HFF-Myc (cell line): Measurements from ENCODE around the gene CELSR2.

Experiments used
- DNase-seq: peaks from one replicate; pipeline ENCODE4 v3.0.0-alpha.2; 2011; ENCODE audit warnings: low read depth; ENCODE audit errors: extremely low read depth
- H3K4me3 ChIP-seq: replicated peaks from 2 replicates; pipeline ENCODE4 v1.5.1; 2011; ENCODE audit warnings: low read depth, mild to moderate bottlenecking, control low read depth, low read length
- CTCF ChIP-seq: IDR thresholded peaks from 2 replicates; pipeline ENCODE4 v1.5.1; 2012; ENCODE audit warnings: mild to moderate bottlenecking, low read depth, low read length, control low read depth; ENCODE audit errors: missing control alignments

The CELSR2 gene

DNA sequence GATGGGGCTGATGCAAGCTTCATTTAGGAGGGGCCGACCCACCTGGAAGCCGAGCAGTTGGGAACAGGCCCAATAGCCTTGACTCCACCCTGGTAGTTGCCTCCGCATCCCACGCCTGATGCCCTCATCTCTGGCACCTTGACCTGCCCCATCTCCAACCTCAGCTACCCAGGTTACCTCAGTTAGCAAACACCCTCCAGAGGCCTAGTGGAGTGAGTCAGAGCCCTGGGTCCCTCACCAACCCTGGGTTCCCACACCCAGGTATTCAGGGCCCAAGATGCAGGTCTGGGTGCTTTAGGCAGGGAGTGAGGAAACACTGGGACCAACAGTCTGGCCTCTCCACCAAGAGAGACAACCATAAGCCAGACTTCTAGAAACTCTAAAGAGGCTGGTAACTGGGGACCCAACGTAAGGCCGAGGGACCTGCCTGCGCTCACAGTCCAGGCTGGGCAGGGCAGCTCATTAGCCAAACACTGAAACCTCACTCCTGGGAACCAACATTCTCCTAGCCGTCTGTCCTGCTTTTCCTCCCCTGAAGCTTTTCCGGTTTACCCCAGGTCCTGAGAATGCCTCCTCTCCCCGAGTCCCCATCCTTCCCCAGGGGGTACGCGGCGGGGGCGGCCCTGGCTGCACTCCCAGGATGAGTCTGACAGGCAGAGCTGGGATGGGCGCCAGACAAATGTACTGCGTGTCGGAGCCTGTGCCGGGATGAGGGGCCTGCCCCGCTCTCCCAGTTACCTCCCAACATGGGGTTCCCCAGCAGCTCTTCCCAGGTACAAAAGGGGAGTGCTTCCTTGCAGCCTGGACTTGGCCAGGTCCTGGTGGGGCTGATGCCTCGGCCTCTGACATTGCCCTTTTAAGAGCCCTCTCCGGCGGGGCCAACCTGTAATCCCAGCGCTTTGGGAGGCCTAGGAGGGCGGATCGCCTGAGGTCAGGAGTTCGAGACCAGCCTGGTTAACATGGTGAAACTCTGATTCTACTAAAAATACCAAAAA lies 8.9 kb upstream of the CELSR2 start:
- DNase-seq, result peak; percentile 25
- H3K4me3 ChIP-seq, result no peak overlapping the region
- TF ChIP-seq CTCF, result no peak

DNA sequence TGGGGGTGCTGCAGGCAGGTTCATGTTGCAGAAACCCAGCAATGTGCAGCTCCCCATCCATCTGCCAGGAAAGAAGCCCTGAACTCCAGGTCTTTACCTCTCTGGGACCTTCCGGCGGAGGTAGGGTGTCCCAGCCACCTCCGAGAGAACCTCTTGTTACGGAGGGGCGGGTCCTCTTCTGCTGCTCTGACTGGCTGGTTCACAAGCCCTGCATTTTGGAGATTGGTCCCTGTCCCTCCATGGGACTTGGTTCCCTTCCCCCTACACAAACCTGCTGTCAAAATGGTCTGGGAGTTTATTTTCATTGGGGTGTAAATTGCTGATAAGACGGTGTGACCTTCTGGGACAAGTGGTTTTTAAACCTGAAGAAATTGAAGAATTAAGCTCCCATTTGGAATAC lies 8.0 kb upstream of the CELSR2 start:
- no peak overlapping the region for H3K4me3 ChIP-seq
- DNase-seq, result no peak
- no peak for TF ChIP-seq CTCF

GRCh38 chr1:109241841-109242345 lies 7.4 kb upstream of the CELSR2 start:
- no peak for DNase-seq
- TF ChIP-seq CTCF, result no peak
- H3K4me3 ChIP-seq, result no peak overlapping the region

GRCh38 chr1:109242387-109242786 lies 7.0 kb upstream of the CELSR2 start:
- TF ChIP-seq CTCF, result no peak
- DNase-seq, result no peak
- H3K4me3 ChIP-seq, result no peak overlapping the region

DNA sequence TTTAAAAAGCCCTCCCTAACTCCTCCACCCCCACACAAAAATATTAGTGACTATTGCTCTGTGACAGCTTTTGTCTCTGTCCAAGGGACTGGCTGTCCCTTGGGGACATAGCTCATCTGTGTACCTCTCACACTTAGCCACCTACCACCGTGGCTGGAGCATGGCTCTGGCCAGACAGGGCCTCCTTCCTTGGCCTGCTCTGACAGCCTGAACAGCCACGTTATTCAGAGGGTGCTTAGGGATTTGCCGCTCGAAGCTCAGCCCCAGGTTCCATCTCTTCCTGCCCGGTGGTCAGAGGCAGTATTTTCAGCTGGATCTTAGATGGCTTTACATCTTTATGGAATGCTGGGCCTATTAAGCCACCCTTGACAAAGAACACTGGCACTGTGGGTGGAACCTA lies 6.1 kb upstream of the CELSR2 start:
- H3K4me3 ChIP-seq, result no peak overlapping the region
- DNase-seq, result no peak
- TF ChIP-seq CTCF, result no peak

DNA sequence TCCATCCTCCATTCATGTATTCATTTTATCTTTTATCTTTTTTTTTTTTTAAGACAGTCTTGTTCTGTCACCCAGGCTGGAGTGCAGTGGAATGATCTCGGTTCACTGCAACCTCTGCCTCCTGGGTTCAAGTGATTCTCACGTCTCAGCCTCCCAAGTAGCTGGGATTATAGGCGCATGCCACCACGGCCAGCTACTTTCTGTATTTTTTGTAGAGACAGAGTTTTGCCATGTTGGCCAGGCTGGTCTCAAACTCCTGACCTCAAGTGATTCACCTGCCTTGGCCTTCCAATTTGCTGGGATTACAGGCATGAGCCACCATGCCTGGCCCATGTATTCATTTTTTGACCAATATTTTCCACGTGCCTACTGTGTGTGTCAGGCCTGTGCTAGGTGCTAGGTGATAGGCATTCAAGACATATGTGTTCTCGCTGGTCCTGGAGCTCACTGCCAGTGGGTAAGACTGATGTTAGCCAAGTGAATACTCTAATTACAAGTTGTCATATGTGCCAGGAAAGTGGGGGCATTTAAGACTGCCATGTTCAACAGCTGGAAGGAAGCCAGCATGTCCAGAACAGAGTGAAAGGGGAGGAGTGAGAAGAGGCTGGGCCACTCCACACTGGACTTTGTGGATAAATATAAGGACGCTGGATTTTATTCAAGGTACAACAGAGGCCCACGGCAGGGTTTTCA lies 5.3 kb upstream of the CELSR2 start:
- no peak overlapping the region for H3K4me3 ChIP-seq
- no peak for TF ChIP-seq CTCF
- DNase-seq, result no peak
